SH-SY5Y (cell line): ENCODE results near the gene MEF2A.

Experiments
- GATA2 ChIP-seq: IDR thresholded peaks from 2 replicates; pipeline ENCODE4 v1.6.1; 2011; ENCODE audit warnings: mild to moderate bottlenecking, low read depth, low read length
- GATA3 ChIP-seq: IDR thresholded peaks from 2 replicates; pipeline ENCODE4 v1.6.1; 2011; ENCODE audit warnings: low read depth, mild to moderate bottlenecking, low read length, moderate library complexity

GRCh38 chr15:99712415-99712814 lies 146.6 kb downstream of the MEF2A start:
- TF ChIP-seq GATA2 (no peak), GATA3 (no peak)
